GM19452 (cell line): ENCODE data around the gene SYT14.
"Not testable (repeated sequence)": the region's sequence is repeated elsewhere in the genome, so short reads cannot be mapped to it uniquely, and the experiment has no call there.

ENCODE experiments used
- ATAC-seq: cut with Tn5 transposase; IDR thresholded peaks from one replicate; pipeline ENCODE4 v1.9.1; 2021; ENCODE audit not compliant: unreplicated experiment

The SYT14 gene

DNA sequence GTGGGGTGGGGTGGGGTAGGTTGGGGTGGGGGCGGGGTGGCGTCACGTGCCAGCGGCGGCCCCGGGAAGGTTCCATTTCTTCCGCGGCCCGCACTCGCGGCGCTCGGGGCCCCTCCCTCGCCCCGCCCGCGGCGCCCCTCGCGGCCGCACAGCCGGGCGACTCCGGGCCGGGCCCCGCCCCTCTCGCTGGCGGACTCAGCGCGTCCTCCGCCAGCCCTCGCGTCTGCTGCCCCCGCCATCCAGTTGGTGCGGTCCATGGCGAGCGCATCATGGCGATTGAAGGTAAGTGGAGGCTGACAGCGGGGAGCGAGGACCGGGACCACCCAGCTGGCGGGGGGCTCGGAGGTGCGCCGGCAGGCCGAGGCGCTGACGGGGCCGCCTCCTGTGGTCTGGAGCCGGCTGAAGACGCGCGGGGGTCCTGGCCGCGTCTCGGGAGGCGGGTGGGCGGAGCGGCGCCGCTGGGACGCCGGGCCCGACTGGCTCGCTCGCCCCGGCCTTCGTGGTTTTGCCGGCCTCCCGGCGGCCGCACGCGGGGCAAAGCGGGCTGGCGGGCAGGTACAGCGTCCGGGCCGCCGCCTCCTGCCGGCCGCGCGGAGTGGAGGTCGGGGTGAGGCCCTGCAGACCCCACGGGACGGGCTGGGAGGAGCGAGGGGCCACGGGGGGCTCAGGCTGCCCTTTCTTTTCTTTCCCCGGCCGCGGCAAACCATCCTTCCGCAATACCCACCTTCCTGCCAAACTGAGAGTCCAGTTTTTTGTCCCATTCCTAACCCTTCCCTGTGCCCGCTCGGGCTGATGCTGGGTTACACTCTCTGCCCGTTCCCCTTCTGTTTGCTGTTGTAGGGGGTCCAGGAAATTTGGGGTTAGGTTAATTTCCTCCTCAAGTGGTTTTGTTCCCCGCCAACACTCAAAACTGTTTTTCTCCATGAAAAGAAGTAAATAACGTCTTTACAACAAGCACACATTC lies at the start of gene SYT14:
SYT14 (plus strand) TSS at position 222 of the 964 bp plus-strand sequence; CDS start at position 270, 48 bp downstream.
- no peak for ATAC-seq

DNA sequence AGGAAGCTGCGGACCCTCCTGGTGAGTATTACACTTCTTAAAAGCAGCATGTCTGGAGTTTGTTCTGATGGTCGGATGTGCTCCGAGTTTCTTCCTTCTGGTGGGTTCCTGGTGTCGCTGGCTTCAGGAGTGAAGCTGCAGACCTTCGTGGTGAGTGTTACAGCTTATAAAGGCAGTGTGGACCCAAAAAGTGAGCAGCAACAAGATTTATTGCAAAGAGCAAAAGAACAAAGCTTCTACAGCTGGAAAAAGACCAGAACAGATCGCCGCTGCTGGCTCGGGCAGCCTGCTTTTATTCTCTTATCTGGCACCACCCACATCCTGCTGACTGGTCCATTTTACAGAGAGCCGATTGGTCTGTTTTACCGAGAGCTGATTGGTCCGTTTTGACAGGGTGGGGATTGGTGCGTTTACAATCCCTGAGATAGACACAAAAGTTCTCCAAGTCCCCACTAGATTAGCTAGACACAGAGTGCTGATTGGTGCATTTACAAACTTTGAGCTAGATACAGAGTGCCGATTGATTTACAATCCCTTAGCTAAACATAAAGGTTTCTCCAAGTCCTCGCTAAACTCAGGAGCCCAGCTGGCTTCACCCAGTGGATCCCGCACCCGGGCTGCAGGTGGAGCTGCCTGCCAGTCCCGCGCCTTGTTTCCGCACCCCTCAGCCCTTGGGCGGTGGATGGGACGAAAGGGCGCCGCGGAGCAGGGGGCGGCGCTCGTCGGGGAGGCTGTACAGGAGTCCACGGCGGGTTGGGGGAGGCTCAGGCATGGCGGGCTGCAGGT lies 49.5 kb upstream of the SYT14 start:
- ATAC-seq = not testable (repeated sequence)

DNA sequence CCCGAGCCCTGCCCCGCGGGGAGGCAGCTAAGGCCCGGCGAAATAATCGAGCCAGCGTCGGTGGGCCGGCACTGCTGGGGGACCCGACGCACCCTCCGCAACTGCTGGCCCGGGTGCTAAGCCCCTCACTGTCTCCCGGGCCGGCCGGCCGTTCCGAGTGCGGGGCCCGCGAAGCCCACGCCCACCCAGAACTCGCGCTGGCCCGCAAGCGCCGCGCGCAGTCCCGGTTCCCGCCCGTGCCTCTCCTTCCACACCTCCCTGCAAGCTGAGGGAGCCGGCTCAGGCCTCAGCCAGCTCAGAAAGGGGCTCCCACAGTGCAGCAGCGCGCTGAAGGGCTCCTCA lies 49.0 kb upstream of the SYT14 start:
- ATAC-seq = no peak

DNA sequence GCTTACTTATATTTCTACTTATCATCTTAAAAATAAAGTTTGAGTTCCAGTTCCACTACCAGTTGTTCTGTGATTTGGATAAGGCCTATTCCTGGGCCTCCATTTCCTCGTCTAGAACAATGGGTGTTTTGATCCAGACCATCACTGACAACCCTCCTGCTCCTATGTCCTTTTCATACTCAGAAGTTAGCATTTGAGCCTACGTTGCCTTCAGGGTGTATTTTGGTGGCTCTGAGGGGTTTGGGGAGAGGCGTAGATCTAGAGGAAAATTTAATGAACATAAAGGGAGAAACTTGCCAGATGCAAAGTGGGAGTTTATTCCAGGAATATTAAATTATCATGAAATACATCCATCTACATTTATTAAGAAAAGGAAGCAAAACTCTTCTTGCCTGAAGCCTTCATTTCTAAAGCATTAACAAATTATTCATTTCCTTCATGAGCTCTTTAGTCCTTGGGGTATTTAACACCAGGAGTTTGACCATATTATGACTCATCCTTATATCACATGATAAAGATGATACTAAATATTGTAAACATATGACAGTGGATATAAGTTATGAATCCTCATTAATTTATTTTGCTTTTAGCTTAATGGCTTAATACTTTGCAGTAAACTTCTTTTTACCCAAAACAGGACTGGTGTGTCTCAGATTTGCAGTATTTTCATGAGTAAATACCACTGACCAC lies 47.2 kb upstream of the SYT14 start:
- ATAC-seq = no peak

DNA sequence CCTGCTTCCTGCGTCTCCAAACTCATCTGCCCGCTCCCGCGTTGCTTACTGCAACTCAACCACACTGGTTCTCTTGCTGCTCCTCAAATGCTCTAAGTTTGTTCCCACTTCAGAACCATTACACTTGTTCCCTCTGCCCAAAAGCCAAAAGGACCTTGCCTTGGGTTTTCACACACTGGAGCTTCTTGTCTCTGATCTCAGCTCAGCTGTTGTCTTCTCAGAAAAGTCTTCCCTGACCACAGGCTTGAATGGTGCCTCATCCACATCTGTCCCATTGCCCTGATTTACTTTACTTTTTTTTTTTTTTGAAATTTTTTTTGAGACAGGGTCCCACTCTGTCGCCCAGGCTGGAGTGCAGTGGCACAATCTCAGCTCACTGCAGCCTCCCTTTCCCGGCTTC lies 44.3 kb upstream of the SYT14 start:
- no peak for ATAC-seq

DNA sequence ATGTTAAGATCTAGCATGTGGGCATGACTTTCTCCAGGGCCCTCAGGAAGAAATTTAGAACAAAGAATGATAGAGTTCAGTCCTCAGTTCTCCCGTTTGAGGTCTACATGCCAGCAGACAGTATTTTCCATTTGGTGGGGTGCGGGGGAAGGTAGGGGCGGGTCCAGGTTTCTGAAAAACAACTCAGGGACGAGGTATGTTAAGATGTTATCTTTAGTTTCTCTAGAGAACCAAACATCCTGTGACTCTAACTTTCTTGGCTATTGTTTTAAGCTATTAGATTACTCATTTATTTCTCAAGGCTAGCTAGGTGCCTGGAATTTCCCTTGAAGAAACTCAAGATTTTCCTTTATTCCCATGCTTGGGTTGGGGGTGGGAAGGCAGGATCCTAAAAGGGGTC lies 42.3 kb upstream of the SYT14 start:
- no peak for ATAC-seq

DNA sequence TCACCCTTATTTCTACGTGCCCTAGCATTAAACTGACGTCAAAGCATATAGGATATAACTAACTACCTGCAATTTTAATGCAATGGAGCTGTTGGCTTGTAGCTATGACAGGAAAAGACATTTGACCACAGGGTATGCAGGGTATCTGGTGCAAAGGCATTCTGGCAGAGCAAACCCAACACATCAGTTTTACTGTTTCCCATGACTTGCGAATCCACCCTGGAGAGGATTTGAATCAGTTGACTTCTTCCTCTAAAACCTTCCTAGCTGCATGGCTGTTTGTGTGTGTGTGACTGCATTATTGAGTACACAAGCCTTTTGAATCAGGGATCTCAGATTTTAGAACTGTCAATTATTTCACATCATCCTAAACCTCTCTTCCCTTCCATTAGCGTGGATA lies 41.7 kb upstream of the SYT14 start:
- no peak for ATAC-seq

DNA sequence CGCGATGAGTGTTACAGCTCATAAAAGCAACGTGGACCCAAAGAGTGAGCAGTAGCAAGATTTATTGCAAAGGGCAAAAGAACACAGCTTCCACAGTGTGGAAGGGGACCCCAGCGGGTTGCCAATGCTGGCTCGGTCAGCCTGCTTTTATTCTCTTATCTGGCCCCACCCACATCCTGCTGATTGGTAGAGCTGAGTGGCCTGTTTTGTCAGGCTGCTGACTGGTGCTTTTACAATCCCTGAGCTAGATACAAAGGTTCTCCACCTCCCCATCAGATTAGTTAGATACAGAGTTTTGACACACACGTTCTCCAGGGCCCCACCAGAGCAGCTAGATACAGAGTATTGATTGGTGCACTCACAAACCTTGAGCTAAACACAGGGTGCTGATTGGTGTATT lies 39.7 kb upstream of the SYT14 start:
- ATAC-seq = not testable (repeated sequence)

DNA sequence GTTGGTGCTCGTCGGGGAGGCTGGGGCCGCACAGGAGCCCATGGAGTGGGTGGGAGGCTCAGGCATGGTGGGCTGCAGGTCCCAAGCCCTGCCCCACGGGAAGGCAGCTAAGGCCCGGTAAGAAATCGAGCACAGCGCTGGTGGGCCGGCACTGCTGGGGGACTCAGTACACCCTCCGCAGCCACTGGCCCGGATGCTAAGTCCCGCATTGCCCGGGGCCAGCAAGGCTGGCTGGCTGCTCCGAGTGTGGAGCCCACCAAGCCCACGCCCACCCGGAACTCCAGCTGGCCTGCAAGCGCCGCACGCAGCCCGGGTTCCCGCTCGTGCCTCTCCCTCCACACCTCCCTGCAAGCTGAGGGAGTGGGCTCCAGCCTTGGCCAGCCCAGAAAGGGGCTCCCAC lies 39.2 kb upstream of the SYT14 start:
- ATAC-seq = not testable (repeated sequence)

DNA sequence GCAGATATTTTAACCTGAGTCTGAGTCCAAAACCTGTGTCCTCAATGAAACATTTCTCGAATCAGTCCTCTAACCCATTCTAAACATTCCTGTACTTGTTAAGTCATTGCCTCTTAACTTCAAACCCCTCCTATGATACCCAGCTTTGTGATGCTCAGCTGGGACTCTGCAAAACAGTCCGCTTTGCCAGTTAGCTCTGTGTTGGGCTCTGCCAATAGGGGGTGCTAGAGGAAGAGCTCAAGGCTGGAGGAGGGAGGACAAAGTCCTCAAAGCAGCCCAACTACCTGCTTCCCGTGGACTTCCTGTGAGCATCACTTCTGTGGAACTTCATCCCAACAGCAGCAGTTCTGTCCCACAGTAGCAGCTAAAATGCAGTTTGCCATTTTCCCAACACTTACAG lies 38.1 kb upstream of the SYT14 start:
- no peak for ATAC-seq

DNA sequence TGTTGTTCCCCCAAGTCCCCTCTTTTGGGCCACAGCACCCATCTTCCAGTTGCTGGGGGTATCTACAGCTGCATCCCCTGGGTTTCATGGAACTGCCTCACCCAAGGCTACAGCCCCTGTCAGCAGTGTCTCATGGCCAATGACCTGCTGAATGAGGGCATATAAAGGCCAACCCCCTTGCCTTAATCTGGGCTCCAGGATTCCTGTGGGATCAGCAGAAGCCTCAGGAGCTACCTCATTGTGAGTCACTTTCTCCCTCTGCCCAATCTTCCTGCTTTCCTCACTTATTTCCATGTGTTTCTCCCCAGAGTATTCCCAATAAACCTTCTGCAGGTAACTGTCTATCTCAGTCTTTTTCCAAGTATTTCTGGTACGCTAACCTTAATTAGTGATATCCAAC lies 37.3 kb upstream of the SYT14 start:
- no peak for ATAC-seq

DNA sequence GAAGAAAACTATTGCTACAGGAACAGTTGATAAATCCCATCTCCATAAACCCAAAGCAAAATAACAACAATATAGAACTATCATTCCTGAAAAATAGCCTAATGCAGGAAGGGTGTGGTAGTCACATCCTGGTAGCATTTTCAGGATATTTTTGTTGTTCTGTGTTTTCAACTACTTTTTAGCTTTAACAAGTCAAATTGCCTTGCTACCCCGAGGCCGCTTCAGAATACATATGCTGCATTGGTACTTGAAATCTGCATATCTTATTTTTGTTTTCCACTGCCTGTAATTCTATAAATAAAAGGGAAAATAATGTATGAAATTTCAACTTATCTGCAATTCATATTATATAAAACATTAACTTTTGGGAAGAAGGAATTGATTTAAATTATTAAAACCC lies 36.8 kb upstream of the SYT14 start:
- no peak for ATAC-seq

DNA sequence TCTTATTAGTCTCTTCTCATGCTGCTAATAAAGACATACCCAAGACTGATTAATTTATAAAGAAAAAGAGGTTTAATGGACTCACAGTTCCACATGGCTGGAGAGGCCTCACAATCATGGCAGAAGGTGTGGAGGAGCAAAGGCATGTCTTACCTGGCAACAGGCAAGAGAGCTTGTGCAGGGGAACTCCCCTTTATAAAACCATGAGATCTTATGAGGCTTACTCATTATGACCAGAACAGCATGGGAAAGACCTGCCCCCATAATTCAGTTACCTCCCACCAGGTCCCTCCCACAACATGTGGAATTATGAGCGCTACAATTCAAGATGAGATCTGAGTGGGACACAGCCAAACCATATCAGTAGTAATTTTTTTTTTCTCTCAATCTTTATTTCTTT lies 33.2 kb upstream of the SYT14 start:
- ATAC-seq = not testable (repeated sequence)

DNA sequence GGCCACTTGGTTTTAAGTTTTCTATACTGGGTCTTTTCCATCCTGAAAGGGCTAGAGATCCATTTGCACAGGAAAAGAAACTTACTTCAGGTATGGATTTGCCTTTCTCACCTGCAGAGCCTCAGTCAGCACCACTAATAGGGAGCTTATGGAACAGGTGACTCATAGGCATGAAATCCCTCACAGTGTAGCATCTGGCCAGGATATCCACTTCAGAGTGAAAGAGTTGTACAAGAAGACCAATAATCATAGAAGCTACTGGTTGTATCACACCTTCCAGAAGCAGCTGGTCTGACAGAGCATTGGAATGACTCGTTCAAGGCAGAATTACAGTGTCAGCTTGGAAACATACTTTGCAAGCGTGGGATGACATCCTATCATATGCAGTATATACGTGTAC lies 26.3 kb upstream of the SYT14 start:
- no peak for ATAC-seq

DNA sequence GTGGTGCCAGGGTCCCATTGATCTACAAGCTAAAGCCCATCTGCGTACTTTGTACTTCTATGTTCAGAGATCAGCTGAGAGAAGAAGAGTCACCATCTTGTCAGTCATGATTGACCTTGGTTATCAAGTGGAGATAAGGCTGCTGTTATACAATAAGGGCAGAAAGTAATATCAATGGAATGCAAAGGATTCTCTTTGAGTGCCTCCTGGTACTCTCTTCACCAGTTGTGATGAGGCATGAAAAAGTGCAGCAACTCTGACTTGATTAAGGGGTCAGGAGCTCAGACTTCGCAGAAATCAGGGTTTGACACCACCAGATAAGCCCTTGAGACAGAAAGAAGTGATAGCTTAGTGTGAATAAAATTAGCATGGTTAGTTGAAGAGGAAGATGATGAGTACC lies 25.7 kb upstream of the SYT14 start:
- no peak for ATAC-seq

DNA sequence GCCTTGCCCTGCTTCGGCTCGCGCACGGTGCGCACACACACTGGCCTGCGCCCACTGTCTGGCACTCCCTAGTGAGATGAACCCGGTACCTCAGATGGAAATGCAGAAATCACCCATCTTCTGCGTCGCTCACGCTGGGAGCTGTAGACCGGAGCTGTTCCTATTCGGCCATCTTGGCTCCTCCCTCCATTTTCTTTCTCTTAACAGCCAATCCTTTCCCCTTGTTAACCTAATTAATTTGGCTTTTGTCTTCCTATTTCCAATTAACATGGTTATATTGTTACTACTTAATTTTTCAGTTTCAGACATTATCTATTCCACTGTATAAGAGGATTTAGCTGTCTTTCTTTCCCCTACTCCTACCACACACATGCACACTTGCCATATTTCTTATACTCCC lies 18.4 kb upstream of the SYT14 start:
- ATAC-seq = not testable (repeated sequence)

DNA sequence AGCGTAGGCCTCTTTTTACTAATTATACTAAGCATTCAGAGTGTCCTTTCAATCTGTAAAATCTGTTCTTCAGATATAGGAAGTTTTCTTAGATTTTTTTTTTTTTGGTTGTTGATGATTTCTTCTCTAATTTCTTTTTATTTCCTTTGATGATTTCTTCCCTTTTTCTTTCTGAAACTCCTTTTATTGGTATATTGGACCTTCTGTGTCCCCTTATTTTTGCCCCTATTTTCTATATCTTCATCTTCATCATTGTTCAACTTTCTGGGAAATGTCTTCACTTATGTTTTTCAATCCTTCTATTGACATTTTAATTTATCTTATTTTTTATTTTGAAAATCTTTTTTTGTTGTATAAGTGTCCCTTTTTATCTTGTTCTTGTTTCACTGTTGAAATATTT lies 17.2 kb upstream of the SYT14 start:
- ATAC-seq = no peak

DNA sequence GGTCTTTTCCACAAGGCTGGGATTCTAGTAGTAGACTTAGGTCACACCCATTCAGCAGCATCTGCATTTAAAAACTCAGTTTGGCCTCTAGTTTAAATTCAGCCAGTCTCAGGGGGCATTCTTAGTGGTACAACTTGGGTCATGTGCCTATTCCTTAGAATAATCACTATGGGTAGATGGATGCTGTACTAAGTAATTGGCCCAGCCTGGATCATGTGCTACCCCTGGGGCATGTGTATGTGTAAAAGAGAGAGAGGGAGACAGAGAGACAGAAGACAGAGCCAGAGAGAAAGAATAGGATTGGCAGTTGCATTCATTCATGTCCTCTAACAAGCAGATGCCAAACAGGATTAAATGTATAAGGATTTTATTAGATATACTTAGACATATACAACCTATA lies 13.6 kb upstream of the SYT14 start:
- ATAC-seq = no peak

DNA sequence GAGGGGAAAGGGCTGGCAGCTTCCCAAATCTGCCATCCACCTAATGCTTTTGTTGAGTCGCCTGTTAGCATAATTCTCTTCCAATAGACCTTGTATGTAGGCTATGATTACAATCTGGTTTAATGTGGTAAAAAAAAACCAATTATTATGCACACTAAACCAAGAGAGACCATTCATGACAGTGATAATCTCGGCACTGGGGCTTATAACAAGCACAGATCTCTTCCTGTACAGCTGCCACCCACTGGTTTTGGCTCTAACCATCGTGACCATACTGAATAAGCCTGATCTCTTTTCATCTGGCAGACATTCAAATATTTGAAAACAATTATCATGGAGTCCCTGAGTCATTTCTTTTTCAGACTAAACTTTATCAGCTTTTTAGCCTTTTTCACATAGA lies 12.0 kb upstream of the SYT14 start:
- ATAC-seq = no peak

DNA sequence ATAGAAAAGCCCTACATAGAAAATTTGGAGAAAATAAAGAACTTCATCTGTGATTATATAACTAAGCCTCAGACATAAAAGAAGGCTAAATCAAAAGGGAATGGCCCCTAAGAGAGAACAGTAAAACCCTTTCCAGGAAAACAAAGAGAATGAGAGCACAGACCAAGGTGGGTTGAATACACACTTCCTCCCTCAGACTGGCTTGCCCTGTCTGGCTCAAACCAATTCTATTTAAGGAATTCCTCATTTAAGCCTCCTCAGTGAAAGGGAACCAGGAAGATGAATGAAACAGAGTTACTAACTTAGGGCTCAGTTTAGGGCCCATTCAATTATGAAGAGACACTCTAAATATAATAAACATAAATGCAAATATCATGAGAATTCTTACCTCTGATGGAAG lies 10.6 kb upstream of the SYT14 start:
- no peak for ATAC-seq

DNA sequence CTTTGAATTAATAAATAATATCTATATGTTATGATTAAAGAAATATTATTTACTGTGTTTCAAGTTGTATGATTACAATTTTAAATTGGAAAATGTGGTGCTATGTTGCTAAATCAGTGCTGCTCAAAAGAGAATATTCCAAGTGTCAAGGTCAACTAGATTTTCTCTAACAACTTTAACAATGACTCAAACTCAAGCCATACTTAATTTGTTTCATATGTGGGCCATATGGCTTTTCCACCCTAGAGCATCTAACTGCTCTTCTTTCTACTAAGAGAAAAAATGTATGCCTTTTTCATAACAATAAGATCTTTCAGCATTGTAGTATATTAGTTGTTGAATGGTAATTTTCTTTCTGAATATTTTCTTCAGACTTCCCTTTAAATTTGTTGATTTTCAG lies 8.3 kb upstream of the SYT14 start:
- ATAC-seq = no peak

DNA sequence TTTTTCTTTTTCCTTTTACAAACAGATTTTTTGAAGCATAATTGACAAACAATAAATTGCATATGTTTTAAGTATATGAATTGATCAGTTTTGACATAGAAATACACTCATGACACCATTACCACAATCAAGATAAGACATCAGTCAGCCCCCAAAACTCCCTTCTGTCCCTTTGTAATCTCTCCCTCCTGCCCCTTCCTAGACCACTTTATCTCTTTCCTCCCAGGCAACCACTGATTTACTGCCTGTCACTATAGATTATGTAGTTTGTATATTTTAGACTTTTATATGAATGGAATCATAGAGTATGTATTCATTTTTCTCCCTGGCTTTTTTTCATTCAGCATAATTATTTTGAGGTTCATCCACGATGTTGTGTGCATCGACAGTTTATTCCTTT lies 6.9 kb upstream of the SYT14 start:
- ATAC-seq = no peak
